ENCODE data around the gene ADAMTS16.
"Not testable (repeated sequence)": the region's sequence is repeated elsewhere in the genome, so short reads cannot be mapped to it uniquely, and the experiment has no call there.

Gene ADAMTS16

GRCh38 chr5:5139777-5140478 is at the start of gene ADAMTS16:
Gene ADAMTS16, plus strand, starts transcription at chr5:5140330. Its CDS starts 138 bp downstream, at chr5:5140468.
- peak; percentile 63 for DNase-seq

GRCh38 chr5:5092149-5092548 is 48.0 kb upstream of the ADAMTS16 start:
- no peak for DNase-seq

- DNase-seq = no peak
Observed at GRCh38 chr5:5100635-5101034, 39.5 kb upstream of the ADAMTS16 start.

GRCh38 chr5:5101676-5102075 is 38.5 kb upstream of the ADAMTS16 start:
- DNase-seq = no peak

GRCh38 chr5:5103245-5103644 is 36.9 kb upstream of the ADAMTS16 start:
- no peak for DNase-seq

- no peak for DNase-seq
Observed at GRCh38 chr5:5104550-5104949, 35.6 kb upstream of the ADAMTS16 start.

GRCh38 chr5:5105531-5105930 is 34.6 kb upstream of the ADAMTS16 start:
- DNase-seq = no peak

- DNase-seq = no peak
Observed at GRCh38 chr5:5116956-5117355, 23.2 kb upstream of the ADAMTS16 start.

- DNase-seq = no peak
Observed at GRCh38 chr5:5122776-5123175, 17.4 kb upstream of the ADAMTS16 start.

GRCh38 chr5:5124231-5124630 is 15.9 kb upstream of the ADAMTS16 start:
- no peak for DNase-seq

GRCh38 chr5:5126444-5126843 is 13.7 kb upstream of the ADAMTS16 start:
- DNase-seq = peak; percentile 86

- DNase-seq = no peak
Observed at GRCh38 chr5:5128766-5129165, 11.4 kb upstream of the ADAMTS16 start.

- DNase-seq = no peak
Observed at GRCh38 chr5:5132234-5132633, 7.9 kb upstream of the ADAMTS16 start.

- no peak for DNase-seq
Observed at GRCh38 chr5:5132693-5133295, 7.3 kb upstream of the ADAMTS16 start.

- DNase-seq = no peak
Observed at GRCh38 chr5:5134107-5134506, 6.0 kb upstream of the ADAMTS16 start.

GRCh38 chr5:5135957-5136676 is 4.0 kb upstream of the ADAMTS16 start:
- DNase-seq = no peak

- DNase-seq = not testable (repeated sequence)
Observed at GRCh38 chr5:5137851-5138250, 2.3 kb upstream of the ADAMTS16 start.

- peak; percentile 58 for DNase-seq
Observed at GRCh38 chr5:5139336-5139776, 774 bp upstream of the ADAMTS16 start.

GRCh38 chr5:5140479-5141338 is 579 bp downstream of the ADAMTS16 start:
- DNase-seq = peak; percentile 56

GRCh38 chr5:5141339-5141599 is 1.1 kb downstream of the ADAMTS16 start:
- no peak for DNase-seq

- DNase-seq = no peak
Observed at GRCh38 chr5:5141625-5142525, 1.7 kb downstream of the ADAMTS16 start.

GRCh38 chr5:5144441-5144840 is 4.3 kb downstream of the ADAMTS16 start:
- no peak for DNase-seq
